GM18520 (cell line): Measurements from ENCODE around the gene RCC1.
"Not testable (repeated sequence)": the region's sequence is repeated elsewhere in the genome, so short reads cannot be mapped to it uniquely, and the experiment has no call there.

Experiments
- ATAC-seq: cut with Tn5 transposase; IDR thresholded peaks from one replicate; pipeline ENCODE4 v1.9.1; 2021; ENCODE audit not compliant: unreplicated experiment

RCC1 gene

GRCh38 chr1:28505406-28506187 is at the start of gene RCC1:
TSS of gene RCC1 (plus strand) at chr1:28506043. CDS start at chr1:28529867, 23,824 bp downstream.
- ATAC-seq = peak; percentile 70

GRCh38 chr1:28456078-28456477 is 49.8 kb upstream of the RCC1 start:
- ATAC-seq = no peak

- no peak for ATAC-seq
Observed at GRCh38 chr1:28457678-28458077, 48.2 kb upstream of the RCC1 start.

GRCh38 chr1:28458237-28459228 is 47.3 kb upstream of the RCC1 start:
- no peak for ATAC-seq

- ATAC-seq = no peak
Observed at GRCh38 chr1:28466226-28466778, 39.5 kb upstream of the RCC1 start.

GRCh38 chr1:28470146-28470545 is 35.7 kb upstream of the RCC1 start:
- no peak for ATAC-seq

- not testable (repeated sequence) for ATAC-seq
Observed at GRCh38 chr1:28479497-28479896, 26.3 kb upstream of the RCC1 start.

GRCh38 chr1:28480308-28480707 is 25.5 kb upstream of the RCC1 start:
- no peak for ATAC-seq

GRCh38 chr1:28482138-28482537 is 23.7 kb upstream of the RCC1 start:
- ATAC-seq = no peak

GRCh38 chr1:28482702-28483101 is 23.1 kb upstream of the RCC1 start:
- ATAC-seq = no peak

- ATAC-seq = no peak
Observed at GRCh38 chr1:28494737-28495136, 11.1 kb upstream of the RCC1 start.

GRCh38 chr1:28499553-28499952 is 6.3 kb upstream of the RCC1 start:
- no peak for ATAC-seq

- no peak for ATAC-seq
Observed at GRCh38 chr1:28501925-28502324, 3.9 kb upstream of the RCC1 start.

- ATAC-seq = no peak
Observed at GRCh38 chr1:28503117-28503516, 2.7 kb upstream of the RCC1 start.

- ATAC-seq = no peak
Observed at GRCh38 chr1:28506907-28507246, 1.0 kb downstream of the RCC1 start.

GRCh38 chr1:28507247-28507645 is 1.4 kb downstream of the RCC1 start:
- ATAC-seq = no peak

GRCh38 chr1:28507646-28508434 is 2.0 kb downstream of the RCC1 start:
- no peak for ATAC-seq

GRCh38 chr1:28508435-28508754 is 2.6 kb downstream of the RCC1 start:
- ATAC-seq = no peak

GRCh38 chr1:28509705-28510272 is 3.9 kb downstream of the RCC1 start:
- ATAC-seq = no peak

GRCh38 chr1:28510273-28510969 is 4.6 kb downstream of the RCC1 start:
- ATAC-seq = no peak
